Measurements from ENCODE around the gene COL8A1. TPM values are rescaled to one million over a fixed set of nuclear protein-coding genes. Genes with fewer than 3 reads are reported as not detected.

Gene COL8A1
- total RNA-seq, 2 donors from 2014 or later: 2.3 to 2.8 TPM

DNA sequence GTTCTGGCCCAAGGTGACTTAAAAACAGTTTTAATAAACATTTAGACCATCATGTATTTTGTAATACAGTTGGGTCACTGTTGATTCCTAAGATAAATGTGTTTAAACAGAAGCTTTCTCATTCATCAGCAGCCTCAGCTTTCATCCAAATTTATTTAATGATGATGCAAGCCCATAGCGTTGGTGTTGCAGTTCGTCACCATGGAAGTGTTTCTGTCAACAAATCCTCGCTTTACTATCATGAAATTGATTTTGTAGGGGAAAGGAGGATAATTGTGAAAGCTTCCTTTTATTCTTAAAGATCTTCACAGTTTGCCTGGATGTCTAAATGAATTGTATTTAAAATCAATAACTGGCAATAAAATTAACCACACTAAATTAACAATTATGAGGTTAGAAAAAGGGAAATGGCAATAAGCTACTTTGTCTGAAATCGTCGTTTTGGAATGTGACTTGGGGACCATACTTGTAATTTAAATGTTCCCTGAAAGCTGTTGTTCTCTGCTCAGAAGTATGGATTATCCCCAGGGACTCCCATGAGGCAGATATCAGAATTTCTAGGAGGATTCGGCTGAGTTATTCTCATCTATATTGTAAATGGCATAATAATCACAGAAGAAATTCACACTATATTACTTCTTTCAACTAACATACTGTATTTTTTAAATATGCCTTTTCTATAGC is 208.2 kb downstream of the COL8A1 start:
- intact Hi-C loops (cut with DNase I, micrococcal nuclease): loop anchor here in 1 of 2 donors (10.0 kb wide), 1 partner anchor 198 kb away; no protein-coding TSS in a partner anchor
- no peak for ATAC-seq

DNA sequence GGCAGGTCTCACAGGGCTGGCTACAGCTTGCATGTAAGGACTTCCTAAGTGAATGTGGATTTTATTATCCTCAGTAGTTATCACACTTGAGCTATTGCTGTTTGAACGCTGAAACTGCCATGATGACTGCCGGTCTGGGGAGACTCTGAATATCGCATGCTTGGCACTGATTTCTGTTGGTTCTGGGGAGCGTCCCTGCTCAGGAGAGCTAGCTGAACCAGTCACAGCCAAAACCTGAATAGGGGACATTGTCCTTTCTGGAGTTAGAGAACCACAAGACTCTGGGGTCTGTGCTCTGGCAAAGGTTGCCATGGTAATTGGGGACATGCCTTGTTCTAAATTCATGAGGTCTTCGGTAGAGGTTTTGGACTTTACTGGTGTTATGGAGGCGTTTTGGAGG is 210.0 kb downstream of the COL8A1 start:
- no peak for DNase-seq
- no peak for ATAC-seq
- intact Hi-C loops (cut with DNase I, micrococcal nuclease): loop anchor here in 1 of 2 donors (10.0 kb wide), 1 partner anchor 196 kb away; no protein-coding TSS in a partner anchor

More for the DNA sequence above, 208.2 kb downstream of the COL8A1 start:
- no peak for DNase-seq

Other genes starting within 250 kb of the COL8A1 start
- 1 to 10 TPM; 8.2 to 9.5 TPM for gene CMSS1, start 179.3 kb downstream of the COL8A1 start, total RNA-seq

Data from left colon (tissue), 2 donors.